GM10847 (cell line): ENCODE measurements around the gene NMS.

Source experiments
- POLR2A ChIP-seq: IDR thresholded peaks from 2 replicates; pipeline ENCODE4 v1.6.1; 2011; ENCODE audit not compliant: insufficient read length; ENCODE audit errors: extremely low read depth

The NMS gene

DNA sequence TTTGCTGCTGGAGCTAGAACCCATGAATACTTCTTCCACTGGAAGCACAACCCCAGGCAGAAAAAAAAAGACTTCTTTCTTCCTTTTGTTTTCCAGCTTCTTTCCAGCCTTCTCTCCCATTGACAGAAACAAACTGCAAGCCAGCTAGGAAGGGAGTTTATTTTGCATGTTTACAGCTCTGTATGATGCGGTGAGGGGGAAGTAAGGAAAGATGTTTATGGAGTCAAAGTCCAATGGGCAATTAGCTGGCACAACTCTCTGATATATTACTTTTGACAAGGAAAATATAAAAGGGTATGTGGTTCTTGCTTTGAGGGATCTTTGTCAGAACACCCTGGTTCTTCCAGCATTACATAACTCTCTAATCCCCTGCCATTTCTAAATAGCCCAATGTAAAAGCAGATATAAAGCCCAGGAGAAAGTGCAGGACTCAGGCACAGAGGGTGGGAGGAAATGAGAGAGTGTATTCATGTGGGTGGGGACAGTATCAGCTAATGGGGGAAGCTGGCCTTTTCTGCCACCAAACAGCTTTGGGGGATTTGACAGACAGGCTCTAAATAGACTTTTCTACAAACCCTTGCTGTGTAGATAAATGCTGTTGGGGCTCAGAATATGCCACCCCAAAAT is 9.3 kb upstream of the NMS start:
- TF ChIP-seq POLR2A = no peak

DNA sequence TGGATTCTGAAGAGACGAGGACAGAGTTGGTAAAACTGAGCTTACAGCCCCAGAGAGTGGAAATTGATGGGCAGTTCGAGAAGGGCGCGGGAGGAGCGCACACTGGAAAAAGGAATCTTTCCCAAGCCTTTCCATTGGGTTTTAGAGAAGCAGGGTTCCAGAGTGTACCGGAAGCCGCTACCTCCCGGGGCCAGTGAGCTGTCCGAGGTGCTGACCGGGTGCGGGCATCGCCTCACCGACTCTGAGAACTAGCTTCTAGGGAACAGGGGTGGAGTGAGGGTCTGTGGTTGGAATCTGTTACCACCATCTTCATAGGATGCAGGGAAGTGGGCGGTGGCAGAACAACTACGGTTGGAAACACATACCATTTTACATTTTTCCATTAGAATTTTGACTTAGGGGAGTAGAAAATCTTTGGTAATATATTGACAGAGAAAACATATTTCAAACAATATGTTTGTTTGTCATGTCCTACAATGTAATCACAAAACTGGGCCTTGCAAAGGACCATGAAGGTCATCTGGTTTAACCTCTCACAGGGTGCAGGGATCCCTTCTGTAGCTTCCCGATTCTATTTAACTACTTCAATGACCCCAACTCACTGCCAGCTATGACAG is 724 bp downstream of the NMS start:
- TF ChIP-seq POLR2A = no peak

GRCh38 chr2:100476606-100477005 is 6.3 kb downstream of the NMS start:
- TF ChIP-seq POLR2A = no peak

DNA sequence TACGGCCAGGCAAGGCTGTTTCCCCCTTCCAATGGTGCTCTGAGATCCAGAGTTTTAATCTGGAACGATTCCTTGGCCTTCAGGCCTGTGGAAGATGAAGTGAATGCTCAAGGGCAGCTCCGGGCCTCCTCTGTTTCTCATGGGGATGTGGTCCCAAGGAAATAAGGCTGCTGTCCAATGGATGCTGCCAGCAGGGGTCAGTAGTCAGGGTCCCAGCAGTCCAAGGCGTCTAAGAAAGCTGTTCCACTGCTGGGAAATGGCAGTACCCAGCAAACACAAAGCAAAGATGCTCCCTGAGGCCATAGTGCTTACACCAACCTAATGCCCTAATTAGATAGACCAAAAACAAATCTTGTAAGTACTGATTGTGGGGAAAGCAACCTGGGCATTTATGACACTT is 12.5 kb downstream of the NMS start:
- no peak for TF ChIP-seq POLR2A

GRCh38 chr2:100483895-100484294 is 13.6 kb downstream of the NMS start:
- TF ChIP-seq POLR2A = no peak

- no peak for TF ChIP-seq POLR2A
Observed at GRCh38 chr2:100484390-100484789, 14.1 kb downstream of the NMS start.

GRCh38 chr2:100485396-100485795 is 15.1 kb downstream of the NMS start:
- TF ChIP-seq POLR2A = no peak

GRCh38 chr2:100494712-100495111 is 24.4 kb downstream of the NMS start:
- TF ChIP-seq POLR2A = no peak

- no peak for TF ChIP-seq POLR2A
Observed at GRCh38 chr2:100502782-100503181, 32.5 kb downstream of the NMS start.

DNA sequence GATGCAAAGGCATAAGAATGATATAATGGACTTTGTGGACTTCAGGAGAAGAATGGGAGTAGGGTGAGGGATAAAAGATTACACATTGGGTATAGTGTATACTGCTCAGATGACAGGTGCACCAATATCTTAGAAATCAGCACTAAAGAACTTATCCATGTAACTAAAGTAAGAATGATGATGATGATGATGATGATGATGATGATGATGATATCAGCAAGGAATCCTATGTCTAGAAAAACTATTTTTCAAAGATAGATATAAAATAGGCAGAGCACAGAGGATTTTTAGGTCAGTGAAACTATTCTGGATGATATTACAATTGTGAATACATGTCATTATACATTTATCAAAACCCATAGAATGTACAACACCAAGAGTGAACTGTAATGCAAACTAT is 34.3 kb downstream of the NMS start:
- no peak for TF ChIP-seq POLR2A

DNA sequence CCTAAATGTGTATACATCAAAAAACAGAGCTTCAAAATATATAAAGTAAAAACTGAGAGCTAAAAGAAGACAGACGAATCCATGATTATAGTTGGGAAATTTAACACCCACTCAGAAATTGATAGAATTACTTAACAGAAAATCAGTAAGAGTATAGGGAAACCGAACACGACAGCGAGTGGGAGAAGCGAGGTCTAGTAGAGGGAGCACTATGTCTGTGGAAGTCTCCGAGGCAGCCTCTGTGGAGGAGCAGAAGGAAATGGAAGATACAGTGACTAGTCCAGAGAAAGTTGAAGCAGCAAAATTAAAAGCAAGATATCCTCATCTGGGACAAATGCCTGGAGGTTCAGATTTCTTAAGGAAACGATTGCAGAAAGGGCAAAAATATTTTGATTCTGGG is 38.8 kb downstream of the NMS start:
- no peak for TF ChIP-seq POLR2A

DNA sequence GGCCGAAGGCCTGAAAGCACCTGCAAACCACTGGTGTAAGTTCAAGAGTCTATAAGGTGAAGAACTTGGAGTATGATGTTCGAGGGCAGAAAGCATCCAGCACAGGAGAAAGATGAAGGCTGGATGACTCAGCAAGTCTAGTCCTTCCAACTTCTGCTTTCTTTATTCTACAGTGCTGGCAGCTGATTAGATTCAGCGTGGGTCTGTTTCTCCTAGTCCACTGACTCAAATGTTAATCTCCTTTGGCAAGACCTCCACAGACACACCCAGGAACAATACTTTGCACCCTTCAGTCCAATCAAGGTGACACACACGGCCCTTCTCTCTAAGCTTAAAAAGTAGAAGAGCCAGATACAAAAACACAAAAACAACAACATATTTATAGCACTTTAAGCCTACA is 43.4 kb downstream of the NMS start:
- TF ChIP-seq POLR2A = no peak

- TF ChIP-seq POLR2A = no peak
Observed at GRCh38 chr2:100517556-100517955, 47.3 kb downstream of the NMS start.

GRCh38 chr2:100518801-100519200 is 48.5 kb downstream of the NMS start:
- no peak for TF ChIP-seq POLR2A

DNA sequence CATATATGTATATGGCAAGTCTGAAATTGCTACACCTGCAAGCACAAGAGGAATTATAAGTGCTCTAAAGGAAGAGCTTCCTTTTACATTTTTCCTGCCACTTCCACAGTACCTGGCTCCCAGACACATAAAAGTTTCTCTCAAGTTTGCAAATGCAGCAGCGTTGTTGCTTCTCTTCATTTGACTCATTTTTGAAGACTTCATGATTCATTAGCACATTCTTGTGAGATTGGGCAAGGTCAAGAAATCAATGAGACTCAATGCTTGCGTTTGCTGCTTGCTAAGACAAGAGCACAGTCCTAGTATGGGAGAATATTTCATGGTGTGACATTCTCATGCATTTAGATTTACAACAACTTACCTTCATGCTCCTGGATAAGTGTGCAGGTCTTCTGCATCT is 49.9 kb downstream of the NMS start:
- TF ChIP-seq POLR2A = no peak

DNA sequence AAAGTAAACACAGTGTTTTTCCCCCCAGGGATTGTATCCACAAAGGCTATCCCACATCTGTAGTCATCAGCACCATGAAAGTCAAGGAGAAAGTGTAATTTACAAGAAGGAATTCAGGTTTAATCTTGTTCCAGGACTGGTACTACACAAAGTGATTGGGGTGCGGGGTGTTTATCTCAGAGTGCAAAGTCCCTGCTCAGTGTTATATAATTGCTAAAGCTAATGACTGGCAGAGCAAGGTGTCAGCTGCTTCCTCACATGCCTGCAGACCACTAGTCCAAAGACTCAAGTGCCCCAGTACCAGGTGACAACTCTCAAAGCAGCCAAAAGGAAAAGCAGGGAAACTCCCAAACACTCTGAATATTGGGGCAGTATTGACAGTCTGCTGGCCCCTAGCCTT is 52.1 kb downstream of the NMS start:
- no peak for TF ChIP-seq POLR2A

GRCh38 chr2:100524331-100524730 is 54.0 kb downstream of the NMS start:
- TF ChIP-seq POLR2A = no peak

DNA sequence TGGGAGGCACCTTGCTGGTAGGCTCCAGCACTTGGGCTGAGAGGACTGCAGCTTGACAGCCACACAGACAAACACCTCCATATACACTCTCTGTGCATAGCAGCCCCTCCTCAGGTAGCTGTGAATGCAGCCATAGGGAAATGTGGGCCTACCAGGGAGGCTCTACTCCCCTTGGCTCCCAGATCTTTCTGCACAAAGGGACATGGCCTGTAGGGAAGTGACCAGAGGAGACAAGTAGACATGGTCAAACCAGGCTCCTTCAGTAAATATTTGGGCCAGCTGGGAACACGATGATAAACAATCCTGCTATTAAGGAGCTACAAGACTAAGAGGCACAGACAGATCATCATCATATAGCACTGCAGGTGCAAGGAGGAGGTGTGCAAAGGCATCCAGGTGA is 56.6 kb downstream of the NMS start:
- no peak for TF ChIP-seq POLR2A

GRCh38 chr2:100527440-100528015 is 57.2 kb downstream of the NMS start:
- no peak for TF ChIP-seq POLR2A
